NCI-H128 (cell line): ENCODE data around the gene CACNA1C.

Experiments used
- DNase-seq: peaks from one replicate; lab custom pipeline; 2025; ENCODE audit not compliant: unreplicated experiment; lab: John Stamatoyannopoulos, UW

Gene CACNA1C

GRCh38 chr12:2403221-2403976, 350.6 kb downstream of the CACNA1C start:
- DNase-seq: no peak

GRCh38 chr12:2405039-2405438, 352.3 kb downstream of the CACNA1C start:
- no peak for DNase-seq

- no peak for DNase-seq
Observed at GRCh38 chr12:2406903-2407302, 354.1 kb downstream of the CACNA1C start.

- DNase-seq: no peak
Observed at GRCh38 chr12:2408262-2408661, 355.5 kb downstream of the CACNA1C start.

GRCh38 chr12:2409656-2410265, 357.0 kb downstream of the CACNA1C start:
- DNase-seq: no peak

- DNase-seq: no peak
Observed at GRCh38 chr12:2410496-2410895, 357.7 kb downstream of the CACNA1C start.

- DNase-seq: no peak
Observed at GRCh38 chr12:2411011-2411410, 358.2 kb downstream of the CACNA1C start.

- DNase-seq: no peak
Observed at GRCh38 chr12:2411616-2412304, 359.0 kb downstream of the CACNA1C start.

GRCh38 chr12:2412305-2412643, 359.5 kb downstream of the CACNA1C start:
- no peak for DNase-seq

GRCh38 chr12:2413301-2413700, 360.5 kb downstream of the CACNA1C start:
- DNase-seq: no peak

- no peak for DNase-seq
Observed at GRCh38 chr12:2413999-2414792, 361.4 kb downstream of the CACNA1C start.

GRCh38 chr12:2414810-2415567, 362.2 kb downstream of the CACNA1C start:
- DNase-seq: no peak

- no peak for DNase-seq
Observed at GRCh38 chr12:2415568-2415944, 362.8 kb downstream of the CACNA1C start.

- no peak for DNase-seq
Observed at GRCh38 chr12:2416158-2416557, 363.4 kb downstream of the CACNA1C start.

GRCh38 chr12:2417481-2418160, 364.8 kb downstream of the CACNA1C start:
- DNase-seq: no peak

- no peak for DNase-seq
Observed at GRCh38 chr12:2418579-2418978, 365.8 kb downstream of the CACNA1C start.

GRCh38 chr12:2422591-2422990, 369.8 kb downstream of the CACNA1C start:
- no peak for DNase-seq

GRCh38 chr12:2429032-2429431, 376.2 kb downstream of the CACNA1C start:
- no peak for DNase-seq

- DNase-seq: no peak
Observed at GRCh38 chr12:2431810-2432209, 379.0 kb downstream of the CACNA1C start.

GRCh38 chr12:2432856-2433255, 380.1 kb downstream of the CACNA1C start:
- DNase-seq: no peak
